Uterus (tissue), 4 donors: Measurements from ENCODE around the gene NUP188. TPM values are rescaled to one million over a fixed set of nuclear protein-coding genes. Genes with fewer than 3 reads are reported as not detected.

Source experiments
- DNase-seq, 2 donors: peaks; one replicate each; pipeline ENCODE4 v3.0.0-alpha.2; 2019 to 2020
- H3K27ac ChIP-seq, 2 donors: fragments of 200-600 bp; sonication (generic); 1 replicate in 1 of 2; 2 replicates in 1 of 2; pipeline ENCODE4 v1.5.1; 2016 to 2018
- H3K27me3 ChIP-seq, 2 donors: fragments of 200-600 bp; sonication (generic); one replicate each; pipeline ENCODE4 v1.5.1; 2018 to 2019; ENCODE audit warnings: control low read depth in 1 of 2
- H3K36me3 ChIP-seq, 2 donors: fragments of 200-600 bp; sonication (generic); one replicate each; pipeline ENCODE4 v1.5.1; 2019; ENCODE audit warnings: control low read depth in 1 of 2
- H3K4me1 ChIP-seq, 2 donors: fragments of 200-600 bp; sonication (generic); one replicate each; pipeline ENCODE4 v1.5.1; 2018 to 2019; ENCODE audit warnings: control low read depth in 1 of 2
- H3K4me3 ChIP-seq, 2 donors: fragments of 200-600 bp; sonication (generic); 1 replicate in 1 of 2; 2 replicates in 1 of 2; pipeline ENCODE4 v1.5.1; 2018 to 2019; ENCODE audit warnings: mild to moderate bottlenecking in 1 of 2
- H3K9me3 ChIP-seq, 2 donors: fragments of 200-600 bp; sonication (generic); one replicate each; pipeline ENCODE4 v1.5.1; 2019; ENCODE audit warnings: control low read depth in 1 of 2
- POLR2A ChIP-seq, 2 donors: fragments of 450-650 bp; IDR thresholded peaks; one replicate each; pipeline ENCODE4 v1.6.1; 2016; ENCODE audit warnings: antibody characterized with exemption in 2 of 2, mild to moderate bottlenecking in 1 of 2, moderate library complexity in 1 of 2
- intact Hi-C: fragments of 100-400 bp; cut with DNase I; formaldehyde crosslinking; loops from one replicate; pipeline ENCODE4 v1.15.1; 2023; ENCODE audit warnings: low total_unique reads
- total RNA-seq, 4 donors: library from RNA; depleted of rRNA in 3 of 4; stranded (reverse); fragments of >200 nt in 3 of 4; gene quantifications; one replicate each; pipeline versions ENCODE4 v1.1.0 to v1.2.4, GENCODE V29; 2014 to 2023
- TF ChIP-seq, protein P1 (sequence below), 4 experiments: fragments of 200-600 bp in 2 of 4; fragments of 450-650 bp in 2 of 4; sonication (generic) in 2 of 4; IDR thresholded peaks; one replicate each; pipeline ENCODE4 v1.5.1; 2016 to 2019; ENCODE audit warnings: antibody characterized with exemption in 4 of 4, mild to moderate bottlenecking in 2 of 4, moderate library complexity in 1 of 4
- donor health status: DM: yes; HTN: yes; CAD: no.

NUP188 gene
- total RNA-seq, 4 donors from 2014 or later: 21.5 to 75.4 (median 36.9) TPM

DNA sequence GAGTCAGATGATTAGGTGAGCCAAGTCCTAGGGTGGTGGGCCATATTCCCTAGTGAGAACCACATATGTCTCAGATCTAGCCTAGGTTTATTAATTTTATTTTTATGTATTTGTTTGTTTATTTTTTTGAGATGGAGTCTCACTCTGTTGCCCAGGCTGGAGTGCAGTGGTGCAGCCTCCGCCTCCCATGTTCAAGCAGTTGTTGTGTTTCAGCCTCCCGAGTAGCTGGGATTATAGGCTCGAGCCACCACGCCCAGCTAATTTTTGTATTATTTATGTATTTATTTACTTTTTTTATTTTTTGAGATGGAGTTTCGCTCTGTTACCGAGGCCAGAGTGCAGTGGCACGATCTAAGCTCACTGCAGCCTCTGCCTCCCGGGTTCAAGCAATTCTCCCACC, 36.0 kb downstream of the NUP188 start:
- no peak for DNase-seq
- H3K27ac ChIP-seq: no peak overlapping the region
- TF ChIP-seq, protein P1, sequence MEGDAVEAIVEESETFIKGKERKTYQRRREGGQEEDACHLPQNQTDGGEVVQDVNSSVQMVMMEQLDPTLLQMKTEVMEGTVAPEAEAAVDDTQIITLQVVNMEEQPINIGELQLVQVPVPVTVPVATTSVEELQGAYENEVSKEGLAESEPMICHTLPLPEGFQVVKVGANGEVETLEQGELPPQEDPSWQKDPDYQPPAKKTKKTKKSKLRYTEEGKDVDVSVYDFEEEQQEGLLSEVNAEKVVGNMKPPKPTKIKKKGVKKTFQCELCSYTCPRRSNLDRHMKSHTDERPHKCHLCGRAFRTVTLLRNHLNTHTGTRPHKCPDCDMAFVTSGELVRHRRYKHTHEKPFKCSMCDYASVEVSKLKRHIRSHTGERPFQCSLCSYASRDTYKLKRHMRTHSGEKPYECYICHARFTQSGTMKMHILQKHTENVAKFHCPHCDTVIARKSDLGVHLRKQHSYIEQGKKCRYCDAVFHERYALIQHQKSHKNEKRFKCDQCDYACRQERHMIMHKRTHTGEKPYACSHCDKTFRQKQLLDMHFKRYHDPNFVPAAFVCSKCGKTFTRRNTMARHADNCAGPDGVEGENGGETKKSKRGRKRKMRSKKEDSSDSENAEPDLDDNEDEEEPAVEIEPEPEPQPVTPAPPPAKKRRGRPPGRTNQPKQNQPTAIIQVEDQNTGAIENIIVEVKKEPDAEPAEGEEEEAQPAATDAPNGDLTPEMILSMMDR (IDR thresholded peaks at IDR 0.05): no peak
- TF ChIP-seq POLR2A (IDR thresholded peaks at IDR 0.05): no peak
- no peaks in the 10 kb centered on the region for H3K27me3 ChIP-seq
- H3K9me3 ChIP-seq: no peaks in the 10 kb centered on the region
- intact Hi-C loops: no loop called here
- no peak overlapping the region for H3K4me3 ChIP-seq
- no peaks in the 10 kb centered on the region for H3K4me1 ChIP-seq
- H3K36me3 ChIP-seq: no peaks in the 10 kb centered on the region

DNA sequence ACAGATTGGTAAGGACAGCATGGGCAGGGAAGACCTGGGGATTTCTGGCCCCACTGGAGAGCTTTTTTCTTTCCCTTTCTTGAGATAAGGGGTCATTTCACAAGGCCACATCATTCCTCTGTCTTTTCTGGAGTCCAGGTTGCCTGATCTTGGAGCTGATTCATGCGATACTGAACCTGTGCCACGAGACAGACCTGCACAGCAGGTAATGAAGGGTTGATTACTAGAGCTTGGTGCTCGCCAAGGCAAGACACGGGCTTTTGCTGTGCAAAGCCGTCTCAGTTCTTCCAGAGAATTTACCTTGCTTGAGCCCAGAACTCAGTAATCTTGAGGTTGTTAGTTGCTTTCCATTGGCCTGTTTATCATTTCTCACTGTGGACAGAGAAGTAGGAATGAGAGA, 39.2 kb downstream of the NUP188 start:
- Histone ChIP-seq H3K9me3 (no peaks in the 10 kb centered on the region), H3K4me3 (no peak overlapping the region), H3K4me1 (no peaks in the 10 kb centered on the region), H3K27me3 (no peaks in the 10 kb centered on the region), H3K36me3 (no peaks in the 10 kb centered on the region), H3K27ac (no peak overlapping the region)
- no peak for DNase-seq
- TF ChIP-seq, protein P1 (IDR thresholded peaks at IDR 0.05): no peak
- TF ChIP-seq POLR2A (IDR thresholded peaks at IDR 0.05): no peak
- intact Hi-C loops: no loop called here

- DNase-seq: no peak
- intact Hi-C loops: no loop called here
- TF ChIP-seq, protein P1 (IDR thresholded peaks at IDR 0.05): no peak
- TF ChIP-seq POLR2A (IDR thresholded peaks at IDR 0.05): no peak
- H3K4me3 ChIP-seq: no peak overlapping the region
- H3K27me3 ChIP-seq: no peaks in the 10 kb centered on the region
- H3K4me1 ChIP-seq: no peaks in the 10 kb centered on the region
- no peaks in the 10 kb centered on the region for H3K9me3 ChIP-seq
- H3K36me3 ChIP-seq: no peaks in the 10 kb centered on the region
- no peak overlapping the region for H3K27ac ChIP-seq
Measured at GRCh38 chr9:128987805-128988204, 40.3 kb downstream of the NUP188 start.

DNA sequence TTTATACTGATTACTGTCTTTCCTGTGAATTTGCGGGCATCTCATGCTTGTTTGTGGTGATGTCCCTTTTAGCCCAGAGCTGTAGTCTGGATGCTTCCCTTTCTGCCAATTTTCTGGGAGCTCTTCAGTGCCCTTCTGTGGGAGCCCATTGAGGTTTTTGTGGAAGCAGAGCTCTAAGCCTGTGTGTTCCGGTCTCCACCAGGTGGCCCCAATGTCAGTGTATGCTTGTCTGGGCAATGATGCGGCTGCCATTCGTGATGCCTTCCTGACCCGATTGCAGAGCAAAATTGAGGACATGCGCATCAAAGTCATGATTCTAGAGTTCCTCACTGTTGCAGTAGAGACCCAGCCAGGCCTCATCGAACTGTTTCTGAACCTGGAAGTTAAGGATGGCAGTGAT, 45.5 kb downstream of the NUP188 start:
- Histone ChIP-seq H3K9me3 (no peaks in the 10 kb centered on the region), H3K4me3 (no peak overlapping the region), H3K36me3 (no peaks in the 10 kb centered on the region), H3K27ac (no peak overlapping the region), H3K27me3 (no peaks in the 10 kb centered on the region), H3K4me1 (no peaks in the 10 kb centered on the region)
- TF ChIP-seq, protein P1 (IDR thresholded peaks at IDR 0.05): no peak
- no peak for TF ChIP-seq POLR2A (IDR thresholded peaks at IDR 0.05)
- DNase-seq: no peak
- intact Hi-C loops: no loop called here

GRCh38 chr9:128995791-128996190, 48.3 kb downstream of the NUP188 start:
- TF ChIP-seq, protein P1 (IDR thresholded peaks at IDR 0.05): no peak
- no peak for TF ChIP-seq POLR2A (IDR thresholded peaks at IDR 0.05)
- H3K9me3 ChIP-seq: no peaks in the 10 kb centered on the region
- no peak overlapping the region for H3K27ac ChIP-seq
- no peaks in the 10 kb centered on the region for H3K36me3 ChIP-seq
- no peaks in the 10 kb centered on the region for H3K27me3 ChIP-seq
- no peak for DNase-seq
- intact Hi-C loops: no loop called here
- no peaks in the 10 kb centered on the region for H3K4me1 ChIP-seq
- no peak overlapping the region for H3K4me3 ChIP-seq
